ENCODE results near the gene C20orf204.

GRCh38 chr20:64084685-64085152 is 48.7 kb downstream of the C20orf204 start:
- TF ChIP-seq CTCF (IDR thresholded peaks at IDR 0.05): no peak
- TF ChIP-seq POLR2A (IDR thresholded peaks at IDR 0.05): no peak
- no peak for TF ChIP-seq POLR2AphosphoS5 (IDR thresholded peaks at IDR 0.05)

All from prostate gland (tissue), 2 donors.